ENCODE measurements around the gene CHD2.

CHD2 gene

GRCh38 chr15:92930776-92931175 is 30.7 kb downstream of the CHD2 start:
- no peak for DNase-seq (ENCODE audit: low spot score)

DNA sequence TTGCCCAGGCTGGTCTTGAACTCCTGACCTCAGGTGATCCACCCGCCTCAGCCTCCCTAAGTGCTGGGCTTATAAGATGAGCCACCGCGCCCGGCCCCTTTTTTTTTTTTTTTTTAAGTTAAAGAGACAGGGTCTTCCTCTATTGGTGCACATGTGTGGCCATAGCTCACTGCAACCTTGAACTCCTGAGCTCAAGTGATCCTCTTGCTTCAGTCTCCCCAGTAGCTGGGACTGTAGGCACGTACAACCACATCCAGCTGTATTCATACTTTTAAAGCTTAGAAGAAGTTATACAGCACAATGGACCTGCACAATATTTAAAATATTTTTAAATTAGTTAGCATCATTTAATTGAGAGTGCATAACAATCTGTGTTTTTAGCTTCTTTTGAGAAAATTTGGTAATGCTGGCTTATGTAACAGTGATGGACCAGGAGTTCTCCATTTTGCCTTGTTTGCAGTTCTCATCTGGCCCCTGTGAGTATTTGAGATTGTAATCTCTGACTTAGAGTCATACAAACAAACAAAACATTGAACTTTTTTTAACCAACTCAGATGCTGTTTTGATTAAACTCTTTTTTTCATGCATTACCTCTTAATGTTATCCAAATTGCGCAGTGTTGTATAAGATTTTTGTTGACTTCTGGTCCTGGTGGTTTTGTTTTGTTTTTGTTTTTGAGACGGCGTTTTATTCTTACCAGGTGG is 33.0 kb downstream of the CHD2 start:
- DNase-seq (ENCODE audit: low spot score) = no peak

DNA sequence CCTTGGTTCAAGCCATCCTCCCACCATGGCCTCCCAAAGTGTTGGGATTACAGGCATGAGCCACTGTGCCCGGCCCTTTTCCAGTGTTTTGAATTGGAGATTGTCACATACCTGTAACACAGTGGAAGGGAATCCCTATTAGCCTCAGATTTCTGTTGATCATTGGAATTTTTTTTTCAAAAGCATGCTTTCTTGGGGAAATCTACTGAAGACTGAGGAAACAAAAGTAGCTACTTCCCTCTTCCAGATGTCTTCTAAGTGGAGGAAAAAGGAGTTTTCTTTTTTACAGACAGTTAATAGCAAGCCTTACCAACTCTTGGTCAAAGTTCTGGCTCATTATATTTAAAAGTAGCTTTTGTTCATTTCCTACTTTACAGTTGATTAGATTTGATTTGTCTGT is 33.7 kb downstream of the CHD2 start:
- DNase-seq (ENCODE audit: low spot score) = no peak

GRCh38 chr15:92934716-92935115 is 34.6 kb downstream of the CHD2 start:
- DNase-seq (ENCODE audit: low spot score) = no peak

GRCh38 chr15:92936138-92936537 is 36.0 kb downstream of the CHD2 start:
- DNase-seq (ENCODE audit: low spot score) = no peak

DNA sequence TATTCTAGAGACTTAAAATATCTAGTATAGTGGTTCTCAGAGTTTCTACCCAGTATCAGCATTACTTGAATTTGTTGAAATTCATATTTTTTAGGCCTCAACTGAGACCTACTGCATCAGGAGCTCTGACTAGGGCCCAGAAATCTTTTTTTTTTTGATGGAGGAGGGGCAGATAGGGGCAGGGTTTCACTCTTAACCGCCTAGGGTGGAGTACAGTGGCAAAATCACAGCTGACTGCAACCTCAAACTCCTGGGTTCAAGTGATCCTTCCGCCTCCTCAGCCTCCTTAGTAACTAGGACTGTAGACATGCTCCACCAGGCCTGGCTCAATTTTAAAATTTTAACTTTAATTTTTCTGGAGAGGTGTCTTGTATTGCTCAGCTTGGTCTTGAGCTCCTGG is 36.6 kb downstream of the CHD2 start:
- DNase-seq (ENCODE audit: low spot score) = no peak

GRCh38 chr15:92937901-92938300 is 37.8 kb downstream of the CHD2 start:
- DNase-seq (ENCODE audit: low spot score) = no peak

DNA sequence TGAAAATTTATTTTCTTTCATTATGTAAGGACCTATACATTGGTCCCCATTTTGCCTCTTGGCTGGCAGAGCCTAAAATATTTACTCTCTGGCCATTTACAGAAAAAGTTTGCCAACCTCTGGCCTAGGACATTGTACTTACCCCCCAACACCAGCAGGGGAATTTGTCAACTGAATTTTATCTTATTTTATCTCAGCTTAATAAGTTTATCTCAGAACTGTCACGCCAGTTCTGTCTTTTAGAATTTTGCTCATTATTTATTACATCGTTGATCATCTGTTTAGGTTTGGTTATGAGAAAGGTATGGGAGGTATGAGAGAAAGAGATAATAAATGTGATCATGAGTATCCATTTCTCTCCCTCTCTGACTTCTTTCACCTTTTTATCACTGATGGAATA is 38.3 kb downstream of the CHD2 start:
- no peak for DNase-seq (ENCODE audit: low spot score)

- no peak for DNase-seq (ENCODE audit: low spot score)
Observed at GRCh38 chr15:92941668-92942067, 41.5 kb downstream of the CHD2 start.

DNA sequence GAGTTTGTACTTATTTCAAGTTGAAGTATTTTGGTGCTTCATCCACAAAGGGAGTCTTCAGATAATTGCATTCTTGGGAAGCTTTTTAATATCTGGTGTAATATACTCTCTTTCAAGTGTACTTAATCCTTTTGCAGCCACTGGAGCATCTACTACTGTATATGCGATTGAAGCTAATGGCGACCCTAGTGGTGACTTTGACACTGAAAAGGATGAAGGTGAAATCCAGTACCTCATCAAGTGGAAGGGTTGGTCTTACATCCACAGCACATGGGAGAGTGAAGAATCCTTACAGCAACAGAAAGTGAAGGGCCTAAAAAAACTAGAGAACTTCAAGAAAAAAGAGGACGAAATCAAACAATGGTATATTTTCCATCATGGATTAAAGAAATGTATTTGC is 42.6 kb downstream of the CHD2 start:
- DNase-seq (ENCODE audit: low spot score) = no peak

GRCh38 chr15:92943581-92943980 is 43.5 kb downstream of the CHD2 start:
- DNase-seq (ENCODE audit: low spot score) = no peak

- DNase-seq (ENCODE audit: low spot score) = no peak
Observed at GRCh38 chr15:92944946-92945521, 44.9 kb downstream of the CHD2 start.

GRCh38 chr15:92947071-92947730 is 47.1 kb downstream of the CHD2 start:
- no peak for DNase-seq (ENCODE audit: low spot score)

GRCh38 chr15:92949604-92950249 is 49.6 kb downstream of the CHD2 start:
- DNase-seq (ENCODE audit: low spot score) = no peak

DNA sequence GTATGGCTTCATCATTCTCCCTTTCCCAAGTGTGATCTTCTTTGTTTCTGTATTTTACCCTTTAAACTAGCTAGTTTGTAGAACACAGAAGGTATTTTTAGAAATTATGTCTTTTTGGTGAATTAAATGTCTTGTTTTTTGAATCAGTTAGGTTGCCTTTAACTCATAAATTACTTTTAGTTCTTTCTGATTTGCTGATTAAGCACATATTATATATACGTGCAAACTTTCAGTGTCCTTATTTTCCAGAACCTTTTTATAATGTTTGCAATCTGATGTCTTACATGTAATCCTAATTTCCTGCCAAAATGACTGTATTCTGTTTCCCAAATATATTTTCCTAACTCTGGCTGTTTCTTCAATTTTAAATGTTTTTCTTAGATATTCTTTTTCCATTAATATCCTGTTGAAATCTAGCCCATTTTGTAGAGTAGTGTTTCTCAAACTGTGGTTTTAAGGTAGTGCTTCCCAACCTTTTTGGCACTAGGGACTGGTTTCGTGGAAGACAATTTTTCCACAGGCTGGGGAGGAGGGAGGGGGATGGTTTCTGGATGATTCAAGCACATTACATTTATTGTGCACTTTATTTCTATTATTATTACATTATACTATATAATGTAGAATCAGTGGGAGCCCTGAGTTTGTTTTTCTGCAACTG is 51.8 kb downstream of the CHD2 start:
- no peak for DNase-seq (ENCODE audit: low spot score)

DNA sequence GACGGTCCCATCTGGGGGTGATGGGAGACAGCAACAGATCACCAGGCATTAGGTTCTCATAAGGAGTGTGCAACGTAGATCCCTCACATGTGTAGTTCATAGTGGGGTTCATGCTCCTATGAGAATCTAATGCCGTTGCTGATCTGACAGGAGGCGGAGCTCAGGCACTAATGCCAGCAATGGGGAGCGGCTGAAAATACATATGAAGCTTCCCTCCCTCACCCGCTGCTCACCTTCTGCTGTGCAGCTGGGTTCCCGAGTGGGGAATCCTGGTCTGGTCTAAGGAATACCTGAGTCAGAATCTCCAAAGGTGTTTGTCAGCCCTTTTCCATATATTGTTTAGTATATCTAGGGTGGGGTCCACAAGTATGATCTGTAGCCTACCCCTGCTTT is 52.3 kb downstream of the CHD2 start:
- DNase-seq (ENCODE audit: low spot score) = no peak

- DNase-seq (ENCODE audit: low spot score) = no peak
Observed at GRCh38 chr15:92953566-92953965, 53.4 kb downstream of the CHD2 start.

DNA sequence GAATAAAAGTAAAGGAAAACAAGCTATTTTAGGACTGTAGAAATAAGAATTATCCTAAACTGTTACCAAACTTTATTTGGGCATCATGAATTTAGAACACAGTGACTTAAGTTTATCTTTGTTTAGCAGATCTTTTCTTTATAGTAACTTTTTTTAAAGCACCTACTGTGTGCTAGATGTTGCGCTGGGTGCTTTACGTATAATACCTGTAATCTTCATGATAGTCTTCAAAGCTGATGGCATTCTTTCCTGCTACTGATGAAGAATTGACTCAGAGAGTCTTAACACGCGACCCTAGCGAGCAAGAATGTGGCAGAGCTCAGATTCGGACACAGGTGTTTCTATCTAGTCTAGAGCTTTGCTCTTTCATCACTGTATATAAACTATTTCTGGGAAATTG is 53.9 kb downstream of the CHD2 start:
- no peak for DNase-seq (ENCODE audit: low spot score)

GRCh38 chr15:92954578-92954977 is 54.5 kb downstream of the CHD2 start:
- DNase-seq (ENCODE audit: low spot score) = no peak

DNA sequence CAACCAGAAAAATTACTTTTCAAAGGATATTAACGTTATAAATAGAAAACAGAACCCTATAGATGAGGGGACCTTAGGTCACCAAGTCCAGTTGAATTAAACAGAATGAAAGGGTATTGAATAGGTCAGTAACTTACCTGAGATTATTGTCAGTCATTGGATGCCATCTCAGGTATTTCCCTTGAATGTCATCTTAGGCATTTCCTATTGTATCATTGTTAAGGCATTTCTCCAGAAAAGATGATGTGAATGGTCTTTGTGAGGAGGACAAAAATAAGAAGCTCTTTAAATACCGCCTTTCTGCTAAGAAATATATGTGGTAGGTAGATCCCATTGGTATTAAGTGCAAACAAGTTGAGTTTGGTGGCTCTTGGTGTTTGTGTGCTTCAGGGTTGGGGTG is 55.6 kb downstream of the CHD2 start:
- DNase-seq (ENCODE audit: low spot score) = no peak

- DNase-seq (ENCODE audit: low spot score) = no peak
Observed at GRCh38 chr15:92958105-92958504, 58.0 kb downstream of the CHD2 start.

GRCh38 chr15:92959219-92959618 is 59.1 kb downstream of the CHD2 start:
- DNase-seq (ENCODE audit: low spot score) = no peak
